SK-N-SH (cell line): Measurements from ENCODE around the gene MGLL. TPM values are rescaled to one million over a fixed set of nuclear protein-coding genes. Genes with fewer than 3 reads are reported as not detected.

Experiments
- CTCF ChIA-PET: fragments of 300-600, 350-600 bp; formaldehyde crosslinking; extraction: SDS; loops from one replicate; lab custom pipeline; 2021; lab: Yijun Ruan, JAX
- POLR2A ChIA-PET: fragments of 350-600 bp; sonication (Branson Sonifier 250); formaldehyde crosslinking; extraction: SDS; loops from one replicate; lab custom pipeline; 2020; ENCODE audit warnings: antibody characterized with exemption, inconsistent platforms; lab: Yijun Ruan, JAX
- DNase-seq: peaks from one replicate; pipeline ENCODE4 v3.0.0; 2012
- H2AFZ ChIP-seq: fragments of 200-600 bp; sonication (generic); 2 replicates; pipeline ENCODE4 v1.8.1; 2016; ENCODE audit warnings: antibody characterized with exemption, mild to moderate bottlenecking, low read depth
- H3F3A ChIP-seq: fragments of 200-600 bp; sonication (generic); replicated peaks from 2 replicates; pipeline ENCODE3; 2016; ENCODE audit warnings: antibody characterized with exemption, mild to moderate bottlenecking; ENCODE audit not compliant: insufficient read depth
- H3K27ac ChIP-seq, 2 experiments: fragments of 200-500 bp in 1 of 2; fragments of 200-600 bp in 1 of 2; sonication (Bioruptor generic) in 1 of 2; sonication (generic), shearing (Covaris generic) in 1 of 2; 2 replicates each; pipeline versions ENCODE4 v1.5.1 to v1.6.1; 2014 to 2016; ENCODE audit warnings: low read depth in 2 of 2, inconsistent platforms in 1 of 2, low read length in 1 of 2, mild to moderate bottlenecking in 1 of 2, mixed read lengths in 1 of 2
- H3K27me3 ChIP-seq: fragments of 200-600 bp; sonication (generic), shearing (Covaris generic); 2 replicates; pipeline ENCODE4 v1.6.1; 2016; ENCODE audit warnings: mixed run types; ENCODE audit not compliant: insufficient read depth
- H3K36me3 ChIP-seq, 2 experiments: fragments of 200-500 bp in 1 of 2; fragments of 200-600 bp in 1 of 2; sonication (Bioruptor generic) in 1 of 2; sonication (generic) in 1 of 2; replicated peaks in 1 of 2; 2 replicates each; pipeline versions ENCODE3 to v1.5.1; 2014 to 2016; ENCODE audit warnings: low read length in 1 of 2, mild to moderate bottlenecking in 1 of 2; ENCODE audit not compliant: insufficient read depth in 2 of 2, control insufficient read depth in 1 of 2
- H3K4me1 ChIP-seq, 2 experiments: fragments of 200-500 bp in 1 of 2; fragments of 200-600 bp in 1 of 2; sonication (Bioruptor generic) in 1 of 2; sonication (generic), shearing (Covaris generic) in 1 of 2; 2 replicates each; pipeline versions ENCODE4 v1.5.1 to v1.6.1; 2014 to 2016; ENCODE audit warnings: low read depth in 1 of 2, low read length in 1 of 2, mixed run types in 1 of 2; ENCODE audit not compliant: insufficient read depth in 2 of 2, control insufficient read depth in 1 of 2
- H3K4me2 ChIP-seq: fragments of 200-600 bp; sonication (generic), shearing (Covaris generic); 2 replicates; pipeline ENCODE4 v1.6.1; 2017; ENCODE audit warnings: mixed run types
- H3K4me3 ChIP-seq, 2 experiments: fragments of 200-500 bp in 1 of 2; fragments of 200-600 bp in 1 of 2; sonication (Bioruptor generic) in 1 of 2; sonication (generic), shearing (Covaris generic) in 1 of 2; 2 replicates each; pipeline versions ENCODE4 v1.5.1 to v1.8.1; 2014 to 2016; ENCODE audit warnings: low read depth in 2 of 2, inconsistent platforms in 1 of 2, low read length in 1 of 2, mild to moderate bottlenecking in 1 of 2, mixed read lengths in 1 of 2, moderate library complexity in 1 of 2
- H3K79me2 ChIP-seq: fragments of 200-600 bp; sonication (generic); 2 replicates; pipeline ENCODE4 v1.8.1; 2017; ENCODE audit warnings: mild to moderate bottlenecking; ENCODE audit not compliant: insufficient read depth
- H3K9ac ChIP-seq: fragments of 200-600 bp; sonication (generic); 2 replicates; pipeline ENCODE4 v1.6.1; 2017; ENCODE audit warnings: mixed run types
- H3K9me2 ChIP-seq: fragments of 200-600 bp; sonication (generic); 2 replicates; pipeline ENCODE4 v1.6.1; 2017; ENCODE audit warnings: mixed run types
- H3K9me3 ChIP-seq: fragments of 200-600 bp; sonication (generic); 2 replicates; pipeline ENCODE4 v1.6.1; 2017; ENCODE audit warnings: mixed run types, mild to moderate bottlenecking, moderate library complexity
- H4K20me1 ChIP-seq: fragments of 200-600 bp; sonication (generic); 2 replicates; pipeline ENCODE4 v1.6.1; 2017; ENCODE audit warnings: mild to moderate bottlenecking, mixed run types; ENCODE audit not compliant: insufficient read depth
- EP300 ChIP-seq, 2 experiments: IDR thresholded peaks; 2 replicates each; pipeline versions ENCODE4 v1.4.0 to v1.6.1; 2012; ENCODE audit warnings: borderline replicate concordance in 1 of 2, low read depth in 1 of 2, low read length in 1 of 2
- GABPA ChIP-seq: IDR thresholded peaks from 2 replicates; pipeline ENCODE4 v1.4.0; 2012; ENCODE audit warnings: low read depth, mild to moderate bottlenecking
- WGBS: methylation state at CpG from one replicate; pipeline ENCODE4 v1.1.6; 2017; ENCODE audit warnings: low lambda C conversion rate; 5-methylcytosine and 5-hydroxymethylcytosine counted together
- polyA plus RNA-seq, 3 experiments: library from polyadenylated mRNA; depleted of rRNA; stranded (reverse); fragments of >200 nt; gene quantifications; 2 replicates each; pipeline ENCODE4 v1.2.3, GENCODE V29; 2012
- TF ChIP-seq, protein P1 (sequence below): fragments of 150-350 bp; IDR thresholded peaks from 2 replicates; pipeline ENCODE4 v1.6.1; 2017; ENCODE audit warnings: antibody characterized with exemption, low read length, low read depth, borderline replicate concordance
- TF ChIP-seq, protein P2 (sequence below): IDR thresholded peaks from 2 replicates; pipeline ENCODE4 v1.4.0; 2012; ENCODE audit warnings: low read depth, borderline replicate concordance

The MGLL gene
- polyA plus RNA-seq, 1 of the 3 experiments (the other 2 are of a cell fraction) = 2.2 TPM

DNA sequence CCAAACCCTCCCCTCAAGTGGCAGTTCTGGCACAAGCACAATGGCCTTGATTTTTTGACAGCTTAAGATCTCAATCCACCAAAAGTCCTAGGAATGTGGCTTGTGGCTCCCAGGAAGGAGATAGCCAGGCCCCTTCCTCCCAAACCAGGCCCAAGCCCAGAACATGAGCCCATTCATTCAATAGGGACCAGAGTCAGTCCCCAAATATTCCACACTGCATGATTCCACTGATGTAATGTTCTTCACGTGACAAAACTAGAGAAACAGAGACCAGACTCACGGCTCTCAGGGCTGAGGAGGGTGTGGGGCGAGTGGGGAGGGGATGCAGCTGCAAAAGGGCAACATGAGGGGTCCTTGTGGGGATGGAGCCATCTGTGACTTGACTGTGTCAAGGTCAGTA, 124.0 kb downstream of the MGLL start:
- H3K9me3 ChIP-seq = no peaks in the 10 kb centered on the region
- CTCF ChIA-PET = interaction anchor here (1.5 to 5.6 kb wide), 6 partner anchors 9 to 273 kb away, joined by 5 to 38 read pairs (median 16); no protein-coding TSS in a partner anchor
- no peak overlapping the region for H3K9ac ChIP-seq

DNA sequence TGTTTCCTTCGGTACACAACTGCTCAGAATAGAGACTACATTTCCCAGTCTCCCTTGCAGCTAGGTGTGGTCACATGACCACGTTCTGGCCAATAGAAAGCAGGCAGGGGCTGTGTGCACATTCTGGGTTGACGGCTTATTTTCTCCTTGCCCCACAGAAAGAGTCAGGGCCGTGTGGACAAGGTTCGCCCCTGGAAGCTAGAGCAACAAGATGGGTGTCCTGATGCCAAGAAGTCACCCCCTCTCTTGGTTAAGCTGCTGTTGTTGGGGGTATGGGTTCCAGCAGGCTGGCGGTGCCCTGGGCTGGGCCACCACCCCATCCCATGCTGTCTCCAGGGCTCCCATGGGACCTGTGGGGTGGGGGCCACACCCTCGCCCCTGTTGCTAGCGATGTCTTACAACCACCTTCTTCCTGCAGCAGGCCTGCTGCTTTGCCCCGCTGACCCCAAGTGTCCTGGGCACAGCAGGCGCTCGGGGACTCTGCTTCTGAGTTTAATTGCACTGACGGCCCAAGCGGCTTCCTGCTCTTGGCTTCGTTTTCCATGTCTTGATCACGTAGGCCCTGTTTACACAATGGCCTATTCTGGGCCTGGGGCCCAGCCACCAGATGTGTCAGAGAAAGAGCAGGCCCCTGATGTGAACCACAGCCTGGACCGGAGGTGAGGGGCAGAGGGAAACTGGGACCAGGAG, 124.6 kb downstream of the MGLL start:
- H4K20me1 ChIP-seq = no peaks in the 10 kb centered on the region
- peak overlapping the region; percentile 7 for H3K4me2 ChIP-seq
- 49% methylated on average over 14 of the region's 16 CpGs for WGBS
- no peaks in the 10 kb centered on the region for H3F3A ChIP-seq
- H3K27ac ChIP-seq = peak overlapping the region; percentile 69 to 92
- H3K9me2 ChIP-seq = no peaks in the 10 kb centered on the region
- peak overlapping the region in 1 of 2 experiments; percentile 15; a peak in 1 of 4 replicates for H3K4me3 ChIP-seq
- ChIA-PET POLR2A (interaction anchor here (0.7 to 2.9 kb wide), 9 partner anchors 9 to 125 kb away, joined by 3 to 14 read pairs (median 4); partner anchors contain the start of genes MGLL and TPRA1), CTCF (interaction anchor here (0.9 to 9.2 kb wide), 19 partner anchors 15 to 273 kb away, joined by 3 to 141 read pairs (median 9); partner anchors contain the start of gene MGLL)
- H3K27me3 ChIP-seq = no peaks in the 10 kb centered on the region
- peaks cover 11 to 60% of the 10 kb centered on the region in 2 experiments; a peak in 2 of 4 replicates for H3K4me1 ChIP-seq
- peak overlapping the region; percentile 78 for H2AFZ ChIP-seq
- no peaks in the 10 kb centered on the region for H3K36me3 ChIP-seq
- TF ChIP-seq, protein P1, sequence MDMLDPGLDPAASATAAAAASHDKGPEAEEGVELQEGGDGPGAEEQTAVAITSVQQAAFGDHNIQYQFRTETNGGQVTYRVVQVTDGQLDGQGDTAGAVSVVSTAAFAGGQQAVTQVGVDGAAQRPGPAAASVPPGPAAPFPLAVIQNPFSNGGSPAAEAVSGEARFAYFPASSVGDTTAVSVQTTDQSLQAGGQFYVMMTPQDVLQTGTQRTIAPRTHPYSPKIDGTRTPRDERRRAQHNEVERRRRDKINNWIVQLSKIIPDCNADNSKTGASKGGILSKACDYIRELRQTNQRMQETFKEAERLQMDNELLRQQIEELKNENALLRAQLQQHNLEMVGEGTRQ = peak; percentile 63; the same call in 1 of the 2 replicates
- TF ChIP-seq EP300 (IDR thresholded peaks at IDR 0.05; ENCODE audit: borderline replicate concordance in 1 of 2, low read depth in 1 of 2, low read length in 1 of 2) = no peak
- TF ChIP-seq, protein P2, sequence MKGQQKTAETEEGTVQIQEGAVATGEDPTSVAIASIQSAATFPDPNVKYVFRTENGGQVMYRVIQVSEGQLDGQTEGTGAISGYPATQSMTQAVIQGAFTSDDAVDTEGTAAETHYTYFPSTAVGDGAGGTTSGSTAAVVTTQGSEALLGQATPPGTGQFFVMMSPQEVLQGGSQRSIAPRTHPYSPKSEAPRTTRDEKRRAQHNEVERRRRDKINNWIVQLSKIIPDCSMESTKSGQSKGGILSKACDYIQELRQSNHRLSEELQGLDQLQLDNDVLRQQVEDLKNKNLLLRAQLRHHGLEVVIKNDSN = peak; percentile 98
- DNase-seq = peak; percentile 83
- no peak overlapping the region for H3K9ac ChIP-seq
- no peaks in the 10 kb centered on the region for H3K79me2 ChIP-seq
- H3K9me3 ChIP-seq = no peaks in the 10 kb centered on the region

More for the DNA sequence above, 124.0 kb downstream of the MGLL start:
- Histone ChIP-seq H4K20me1 (no peaks in the 10 kb centered on the region), H3K36me3 (no peaks in the 10 kb centered on the region), H2AFZ (no peak overlapping the region), H3K4me3 (no peak overlapping the region; a peak in 1 of 4 replicates), H3K9me2 (no peaks in the 10 kb centered on the region), H3F3A (no peaks in the 10 kb centered on the region), H3K27ac (peak overlapping the region in 1 of 2 experiments; percentile 92; a peak in 2 of 4 replicates), H3K79me2 (no peaks in the 10 kb centered on the region), H3K27me3 (no peaks in the 10 kb centered on the region), H3K4me2 (no peak overlapping the region), H3K4me1 (peaks cover 11 to 60% of the 10 kb centered on the region in 2 experiments; a peak in 2 of 4 replicates)
- TF ChIP-seq GABPA = no peak
- no peak for DNase-seq
- POLR2A ChIA-PET = no interaction called here
- WGBS = 100% methylated on average over 3 of the region's 3 CpGs
